Panc1 (cell line): ENCODE data around the gene COL5A1.

ENCODE experiments used
- CTCF ChIP-seq: fragments of 450-650 bp; IDR thresholded peaks from 2 replicates; pipeline ENCODE4 v1.5.1; 2017; ENCODE audit warnings: mild to moderate bottlenecking
- POLR2AphosphoS5 ChIP-seq: IDR thresholded peaks from 2 replicates; pipeline ENCODE4 v1.6.1; 2012; ENCODE audit warnings: mild to moderate bottlenecking, low read depth, low read length, moderate library complexity
- REST ChIP-seq, 2 experiments: IDR thresholded peaks; 2 replicates each; pipeline ENCODE4 v1.6.1; 2011 to 2012; ENCODE audit warnings: low read depth in 2 of 2, control low read depth in 1 of 2, low read length in 1 of 2, mild to moderate bottlenecking in 1 of 2, moderate library complexity in 1 of 2; ENCODE audit not compliant: insufficient read depth in 1 of 2

- no peak; the same call in 1 of the 2 replicates for TF ChIP-seq CTCF
- no peak for TF ChIP-seq REST (IDR thresholded peaks at IDR 0.05; ENCODE audit: insufficient read depth in 1 of 2, low read depth in 2 of 2, low read length in 1 of 2)
- TF ChIP-seq POLR2AphosphoS5, result no peak
These were observed 980 bp downstream of the COL5A1 start for GRCh38 chr9:134642385-134643181.
